ENCODE results near the gene SPPL2B.

GRCh38 chr19:2345076-2345475 lies 16.6 kb downstream of the SPPL2B start:
- TF ChIP-seq FOXP2 (optimal IDR thresholded peaks at IDR 0.05; ENCODE audit: borderline replicate concordance, extremely low read depth, extremely low read length, insufficient read depth) (no peak), REST (IDR thresholded peaks at IDR 0.05; ENCODE audit: insufficient read depth in 1 of 2, low read depth in 2 of 2, low read length in 2 of 2) (no peak), SIN3A (IDR thresholded peaks at IDR 0.05; ENCODE audit: borderline replicate concordance, insufficient read depth, low read length) (no peak), TAF1 (IDR thresholded peaks at IDR 0.05; ENCODE audit: borderline replicate concordance, insufficient read depth, low read length) (no peak), POLR2AphosphoS5 (IDR thresholded peaks at IDR 0.05; ENCODE audit: low read depth, low read length) (no peak)

Data from PFSK-1 (cell line).